RWPE1 (cell line): ENCODE measurements around the gene GPC3.

Experiments used
- CTCF ChIA-PET: fragments of 350-600 bp; sonication (Branson Sonifier 250); formaldehyde crosslinking; extraction: SDS; loops from one replicate; lab custom pipeline; 2021; lab: Yijun Ruan, JAX
- POLR2A ChIA-PET: fragments of 400-600 bp; formaldehyde crosslinking; extraction: SDS; loops from one replicate; lab custom pipeline; 2020; ENCODE audit warnings: antibody characterized with exemption; ENCODE audit not compliant: low non-redundant PET; lab: Yijun Ruan, JAX
- DNase-seq: peaks from one replicate; pipeline ENCODE4 v3.0.0; 2012; ENCODE audit warnings: low spot score
- H3K27ac ChIP-seq: fragments of 450-650 bp; 2 replicates; pipeline ENCODE4 v1.5.1; 2017
- TF ChIP-seq, protein P1 (sequence below): fragments of 450-650 bp; conservative IDR thresholded peaks from 2 replicates; pipeline ENCODE4 v1.5.1; 2017; ENCODE audit warnings: low read depth, mild to moderate bottlenecking

Gene GPC3

DNA sequence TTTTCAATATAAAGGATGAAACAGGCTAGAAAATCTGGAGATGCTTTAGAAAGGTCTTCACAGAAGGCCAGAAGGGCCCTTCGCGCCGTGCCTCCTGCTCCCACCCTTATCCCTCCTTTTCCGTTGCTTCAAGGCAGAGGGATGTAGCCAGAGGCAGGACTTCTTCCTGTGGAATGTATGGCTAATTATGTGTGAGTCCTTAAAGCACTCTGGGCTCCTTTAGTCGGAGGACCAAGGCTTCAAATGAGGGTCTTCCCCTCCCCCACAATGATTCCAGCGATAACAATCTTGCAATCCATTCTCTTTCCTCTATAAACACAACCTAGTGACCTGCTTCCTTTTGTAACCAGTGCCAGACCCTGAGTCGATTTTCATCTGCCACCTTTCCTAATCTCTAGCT, 103.5 kb downstream of the GPC3 start:
- DNase-seq: no peak
- TF ChIP-seq, protein P1, sequence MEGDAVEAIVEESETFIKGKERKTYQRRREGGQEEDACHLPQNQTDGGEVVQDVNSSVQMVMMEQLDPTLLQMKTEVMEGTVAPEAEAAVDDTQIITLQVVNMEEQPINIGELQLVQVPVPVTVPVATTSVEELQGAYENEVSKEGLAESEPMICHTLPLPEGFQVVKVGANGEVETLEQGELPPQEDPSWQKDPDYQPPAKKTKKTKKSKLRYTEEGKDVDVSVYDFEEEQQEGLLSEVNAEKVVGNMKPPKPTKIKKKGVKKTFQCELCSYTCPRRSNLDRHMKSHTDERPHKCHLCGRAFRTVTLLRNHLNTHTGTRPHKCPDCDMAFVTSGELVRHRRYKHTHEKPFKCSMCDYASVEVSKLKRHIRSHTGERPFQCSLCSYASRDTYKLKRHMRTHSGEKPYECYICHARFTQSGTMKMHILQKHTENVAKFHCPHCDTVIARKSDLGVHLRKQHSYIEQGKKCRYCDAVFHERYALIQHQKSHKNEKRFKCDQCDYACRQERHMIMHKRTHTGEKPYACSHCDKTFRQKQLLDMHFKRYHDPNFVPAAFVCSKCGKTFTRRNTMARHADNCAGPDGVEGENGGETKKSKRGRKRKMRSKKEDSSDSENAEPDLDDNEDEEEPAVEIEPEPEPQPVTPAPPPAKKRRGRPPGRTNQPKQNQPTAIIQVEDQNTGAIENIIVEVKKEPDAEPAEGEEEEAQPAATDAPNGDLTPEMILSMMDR: no peak
- ChIA-PET POLR2A (no interaction called here), CTCF (interaction anchor here (0.7 kb wide), 1 partner anchor 232 kb away, joined by 3 read pairs; no protein-coding TSS in a partner anchor)
- H3K27ac ChIP-seq: no peak overlapping the region

DNA sequence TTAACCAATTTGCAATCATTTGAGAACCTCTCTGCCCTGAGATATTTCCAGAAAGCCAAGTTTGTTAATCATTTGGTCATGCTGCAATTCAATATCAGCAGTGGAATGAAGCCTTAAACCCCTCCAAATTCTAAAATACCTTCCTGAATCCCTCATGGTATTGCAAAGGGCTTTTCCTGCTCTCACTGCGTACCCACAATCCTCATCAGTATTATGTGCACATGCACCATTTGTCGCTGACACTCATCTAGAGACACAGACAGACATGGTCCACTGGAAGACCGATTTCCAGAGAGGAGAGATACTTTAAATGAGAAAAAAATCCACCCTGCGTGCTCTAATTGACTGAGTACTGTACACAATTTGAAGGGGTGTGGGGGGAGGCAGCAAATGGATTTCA, 104.4 kb downstream of the GPC3 start:
- H3K27ac ChIP-seq: no peak overlapping the region
- ChIA-PET CTCF (no interaction called here), POLR2A (no interaction called here)

DNA sequence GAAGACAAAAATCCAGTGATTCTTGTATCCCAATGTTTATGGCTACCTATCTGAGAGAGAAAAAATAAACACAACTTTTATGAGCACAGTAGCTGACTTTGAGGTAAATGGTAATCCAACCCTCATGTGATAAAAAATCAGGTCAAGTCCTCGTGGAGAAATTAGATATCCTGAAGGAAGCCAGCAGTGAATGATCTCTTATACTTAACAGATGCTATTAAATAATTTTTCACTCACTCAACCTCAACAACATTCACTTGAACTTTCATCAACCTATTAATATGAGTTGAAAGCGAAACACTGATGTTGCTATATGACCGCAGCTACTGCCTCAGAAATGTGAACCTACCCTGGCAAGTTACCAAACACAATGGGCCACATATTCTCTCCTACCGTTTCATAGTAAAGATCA, 105.4 kb downstream of the GPC3 start:
- ChIA-PET CTCF (interaction anchor here (0.6 kb wide), 1 partner anchor 10 kb away, joined by 3 read pairs; no protein-coding TSS in a partner anchor), POLR2A (no interaction called here)
- no peak overlapping the region for H3K27ac ChIP-seq
- DNase-seq: no peak
- TF ChIP-seq, protein P1: no peak

More for the DNA sequence above, 104.4 kb downstream of the GPC3 start:
- TF ChIP-seq, protein P1: no peak
- DNase-seq: no peak

DNA sequence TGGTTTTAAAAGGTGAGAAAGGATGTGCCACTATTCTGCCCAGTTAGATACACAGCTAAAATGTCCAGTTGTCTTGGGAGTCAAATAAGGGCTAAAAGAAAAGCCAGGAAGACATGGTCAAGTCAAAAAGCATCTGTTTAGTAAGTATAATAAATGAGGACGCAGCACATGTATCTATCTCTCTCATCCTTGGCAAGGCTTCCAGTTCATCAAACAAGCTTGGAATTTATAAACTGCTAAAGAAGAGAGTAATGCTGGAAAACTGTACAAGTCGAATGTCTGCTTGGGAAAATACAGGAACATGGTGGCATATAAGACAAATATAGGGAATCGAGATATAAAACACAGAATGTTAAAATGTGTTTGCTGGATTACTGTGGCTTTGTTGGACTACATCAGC, 106.7 kb downstream of the GPC3 start:
- TF ChIP-seq, protein P1: no peak
- ChIA-PET POLR2A (no interaction called here), CTCF (no interaction called here)
- no peak overlapping the region for H3K27ac ChIP-seq
- no peak for DNase-seq

DNA sequence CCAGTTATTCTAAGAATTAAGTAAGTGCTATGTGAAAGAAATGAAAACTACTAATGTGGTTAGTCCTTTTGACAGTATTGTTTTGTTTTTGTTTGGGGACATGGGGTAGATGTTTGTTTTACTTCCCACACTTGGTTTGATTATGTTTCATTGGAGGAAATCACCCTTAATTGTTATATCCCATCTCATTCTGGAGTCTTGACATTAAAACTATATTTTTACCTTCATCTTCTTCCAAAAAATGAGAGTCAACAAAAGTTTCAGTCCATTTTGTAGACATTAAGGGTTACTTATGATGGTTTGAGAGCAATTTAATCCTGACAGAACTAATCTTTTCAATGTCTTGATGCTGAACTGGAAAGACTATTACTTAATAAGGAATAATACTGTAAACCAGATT, 108.7 kb downstream of the GPC3 start:
- ChIA-PET CTCF (no interaction called here), POLR2A (no interaction called here)
- H3K27ac ChIP-seq: no peak overlapping the region
- TF ChIP-seq, protein P1: no peak
- no peak for DNase-seq

DNA sequence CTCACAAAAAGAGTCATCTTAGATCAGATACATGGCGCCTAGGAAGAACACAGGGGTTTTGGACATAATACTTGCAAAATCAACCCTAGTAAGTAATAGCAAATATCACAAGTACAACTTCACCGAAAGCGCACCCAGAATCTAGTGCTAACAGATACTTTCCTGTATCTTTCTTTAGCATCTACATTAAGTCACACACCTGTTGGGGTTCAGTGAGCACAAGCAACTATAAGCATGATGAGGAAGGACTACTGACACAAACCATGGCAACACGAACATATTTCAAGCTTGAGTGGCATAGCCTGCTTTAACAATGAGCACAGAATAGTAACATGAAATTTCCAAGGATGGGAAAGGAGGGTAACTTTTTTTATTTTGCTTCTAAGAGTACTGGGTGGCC, 116.1 kb downstream of the GPC3 start:
- ChIA-PET CTCF (no interaction called here), POLR2A (no interaction called here)
- no peak overlapping the region for H3K27ac ChIP-seq
- TF ChIP-seq, protein P1: no peak
- DNase-seq: no peak
